CD4-positive, alpha-beta T cell treated with Interleukin-1 beta for 1 hour (primary cell): ENCODE data around the gene ALPK3.

Source experiments
- DNase-seq, 2 donors: peaks; one replicate each; pipeline ENCODE4 v3.0.0-alpha.2; 2020 to 2022

ALPK3 gene

GRCh38 chr15:84799511-84800187 is 17.5 kb upstream of the ALPK3 start:
- no peak for DNase-seq

GRCh38 chr15:84800365-84800806 is 16.8 kb upstream of the ALPK3 start:
- DNase-seq, result no peak

DNA sequence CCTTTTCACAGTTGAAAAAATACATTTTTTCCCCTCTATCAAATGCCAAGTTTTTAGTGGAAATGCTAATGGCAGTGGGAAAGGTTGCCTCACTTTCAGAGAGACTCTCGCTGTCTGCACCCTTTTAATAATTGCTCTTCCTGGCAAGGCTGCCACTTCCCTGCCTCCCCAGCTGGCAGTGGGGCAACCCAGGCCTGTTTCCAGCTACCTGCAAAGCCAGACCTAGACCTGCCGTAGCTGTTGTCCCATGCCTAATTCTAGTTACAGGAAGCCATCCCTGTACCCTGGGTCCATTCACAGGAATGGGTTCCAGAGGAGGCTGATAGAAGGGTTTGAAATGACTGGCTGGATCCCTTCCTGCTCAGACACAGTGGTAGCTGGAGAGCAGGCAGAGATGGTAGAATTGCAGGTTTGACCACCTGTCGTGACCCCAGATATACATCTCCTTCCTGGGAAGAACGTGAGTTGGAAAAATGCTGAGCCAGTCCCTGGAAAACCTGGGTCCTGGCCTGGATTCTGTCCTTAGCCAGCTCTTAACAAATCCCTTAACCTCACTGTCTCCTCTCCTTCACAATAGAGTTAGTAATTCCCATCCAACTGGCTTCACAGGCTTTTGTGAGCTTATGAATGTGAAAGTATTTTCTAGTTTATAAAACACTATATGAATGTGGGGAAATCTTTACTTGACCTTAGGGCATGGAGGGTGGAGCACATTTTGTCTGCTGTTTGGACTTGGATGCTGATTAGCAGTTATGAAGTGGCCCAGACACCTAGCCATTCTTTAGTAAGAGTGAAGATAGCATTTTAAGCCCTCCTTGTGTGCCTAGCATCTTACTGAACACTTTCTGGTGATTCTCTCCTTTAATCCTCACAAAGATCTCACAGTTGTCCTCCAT is 12.9 kb upstream of the ALPK3 start:
- DNase-seq, result no peak

DNA sequence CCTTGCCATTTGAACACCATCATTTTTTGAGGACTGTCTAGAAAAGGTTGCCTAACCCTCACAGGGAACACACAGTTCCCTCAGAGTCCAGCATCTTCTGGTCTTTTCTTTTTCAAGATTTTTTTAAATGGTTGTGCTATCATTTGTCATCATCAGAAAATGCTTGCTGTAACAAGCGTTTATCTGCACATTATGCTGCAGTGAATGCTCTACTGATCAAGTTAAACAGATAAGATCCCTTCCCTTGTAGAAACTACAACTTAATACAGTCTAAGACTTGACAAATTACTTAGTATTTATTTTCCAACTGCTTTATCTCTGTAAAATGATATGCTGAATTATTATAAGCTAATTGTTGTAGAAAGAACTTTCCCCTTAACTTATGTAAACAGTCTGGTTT is 11.9 kb upstream of the ALPK3 start:
- no peak for DNase-seq

GRCh38 chr15:84807228-84807627 is 9.9 kb upstream of the ALPK3 start:
- DNase-seq, result no peak

DNA sequence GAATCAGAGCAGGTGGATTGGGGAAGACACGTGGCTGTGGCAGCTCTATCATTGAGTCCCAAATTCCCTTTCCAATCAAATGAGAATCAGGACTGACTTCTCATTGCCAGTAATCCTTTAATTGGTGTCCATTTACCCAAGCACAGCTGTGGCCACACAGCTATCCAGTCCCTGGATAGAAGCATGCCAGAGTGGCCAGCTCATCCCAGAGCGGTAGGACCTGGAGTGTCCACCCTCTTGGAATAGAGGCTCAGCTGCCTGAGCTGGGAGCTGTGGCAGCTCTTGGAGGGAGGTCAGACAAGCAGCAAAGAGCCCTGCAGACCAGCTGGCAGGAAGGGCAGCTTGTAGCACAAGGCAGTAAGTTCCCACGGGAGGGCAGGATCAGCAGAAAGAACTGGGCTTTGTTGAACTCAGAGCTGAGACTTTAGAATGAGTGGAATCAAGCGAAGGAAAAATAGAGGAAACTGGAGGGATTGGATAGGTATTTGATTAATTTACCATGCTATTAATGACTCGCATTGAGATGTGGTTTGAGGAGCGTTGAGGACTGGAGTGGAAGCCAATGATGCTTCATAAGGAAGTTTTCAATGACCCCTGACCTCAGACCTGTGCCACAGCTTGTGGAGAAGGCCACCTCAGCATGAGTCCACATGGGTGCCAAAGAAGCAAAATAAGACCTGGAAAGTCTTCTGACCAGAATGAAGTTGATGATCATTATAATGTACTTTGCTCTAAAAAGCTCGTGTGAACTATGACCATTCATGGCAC is 6.9 kb upstream of the ALPK3 start:
- DNase-seq, result no peak

DNA sequence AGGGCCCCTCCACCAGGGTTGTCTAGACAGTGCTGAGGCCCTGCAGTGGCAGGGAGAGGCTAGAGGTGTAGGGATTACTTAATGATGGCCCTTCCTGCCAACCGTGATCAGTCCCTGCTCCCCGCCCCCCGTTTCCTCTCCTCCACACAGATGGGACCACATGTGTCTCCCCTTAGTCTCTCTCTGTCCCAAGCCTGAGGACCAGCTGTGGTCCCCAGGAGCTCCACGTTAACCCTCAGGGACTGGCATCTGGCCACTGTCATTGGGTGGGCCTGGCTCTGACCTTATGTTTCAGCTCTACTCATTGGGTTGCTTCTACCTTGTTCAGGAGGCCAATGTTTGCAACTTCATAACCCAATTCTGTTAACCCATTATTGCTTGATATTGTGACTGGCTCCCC is 6.0 kb upstream of the ALPK3 start:
- DNase-seq, result no peak

- no peak for DNase-seq
Observed at GRCh38 chr15:84811828-84812227, 5.3 kb upstream of the ALPK3 start.

DNA sequence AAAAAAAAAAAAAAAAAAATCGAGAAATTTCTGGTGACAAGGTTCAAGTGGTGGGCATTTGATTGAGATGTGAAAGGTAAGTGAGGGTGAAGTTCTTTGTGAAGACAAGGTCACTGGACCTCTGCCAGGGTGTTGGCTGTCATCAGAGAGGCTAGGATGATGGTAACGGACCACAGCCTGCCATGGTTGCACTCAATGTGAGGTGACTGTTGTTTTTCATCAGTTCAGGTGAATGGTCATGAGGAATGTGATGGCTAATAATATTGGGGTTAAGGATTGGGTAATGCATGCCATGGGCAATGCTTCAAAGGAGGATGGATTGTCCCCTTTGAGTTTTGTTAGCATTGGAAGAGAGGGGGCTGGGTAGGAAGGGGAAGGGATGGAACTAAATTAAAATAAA is 4.3 kb upstream of the ALPK3 start:
- no peak for DNase-seq

DNA sequence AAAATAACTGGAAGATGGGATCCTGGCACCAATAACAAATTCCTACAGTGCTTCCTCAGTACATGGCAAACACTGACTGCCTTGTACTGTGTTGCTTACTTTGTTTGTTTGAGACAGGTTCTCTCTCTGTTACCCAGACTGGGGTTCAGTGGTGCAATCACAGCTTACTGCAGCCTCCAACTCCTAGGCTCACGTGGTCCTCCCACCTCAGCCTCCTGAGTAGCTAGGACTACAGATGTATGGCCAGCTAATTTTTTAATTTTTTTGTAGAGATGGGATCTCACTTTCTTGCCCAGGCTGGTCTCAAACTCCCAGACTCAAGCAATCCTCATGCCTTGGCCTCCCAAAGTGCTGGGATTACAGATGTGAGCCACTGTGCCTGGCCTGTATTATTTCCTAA is 3.7 kb upstream of the ALPK3 start:
- no peak for DNase-seq

DNA sequence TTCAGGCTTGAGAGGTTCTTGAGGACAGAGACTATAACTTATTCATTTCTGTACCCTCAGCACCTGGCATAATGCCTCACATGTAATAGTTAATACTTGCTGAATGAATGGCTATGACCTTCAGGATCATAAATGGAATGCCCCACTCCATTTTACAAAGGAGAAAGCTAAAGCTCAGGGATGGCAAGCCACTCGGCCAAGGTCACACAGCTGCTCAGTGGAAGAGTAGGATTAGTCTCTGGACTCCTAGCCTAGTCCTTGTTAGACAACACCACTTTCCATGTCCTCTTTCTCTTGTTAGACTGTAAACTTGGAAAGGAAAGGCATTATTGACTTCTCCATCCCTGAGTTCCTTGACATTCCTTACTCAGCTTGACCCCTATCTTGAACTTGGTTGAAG is 3.2 kb upstream of the ALPK3 start:
- no peak for DNase-seq

DNA sequence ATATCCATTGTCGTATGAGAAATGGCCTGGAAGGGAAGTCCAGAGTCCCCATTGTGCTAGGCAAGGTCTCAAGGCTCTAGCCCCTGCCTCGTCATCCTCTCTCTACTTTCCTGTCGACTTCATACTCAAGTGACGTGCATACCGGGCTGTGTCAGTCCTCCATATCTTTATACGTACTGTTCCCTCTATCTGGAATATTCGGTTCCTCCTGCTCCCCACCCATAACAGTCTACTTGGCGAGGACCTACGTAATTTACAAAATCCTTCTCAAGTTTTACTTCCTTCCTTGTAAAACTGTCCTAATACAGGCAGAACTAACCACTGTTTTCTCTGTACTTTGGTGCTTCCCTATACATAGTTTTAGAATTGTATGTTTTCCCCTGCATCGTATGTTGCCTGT is 2.2 kb upstream of the ALPK3 start:
- no peak for DNase-seq

DNA sequence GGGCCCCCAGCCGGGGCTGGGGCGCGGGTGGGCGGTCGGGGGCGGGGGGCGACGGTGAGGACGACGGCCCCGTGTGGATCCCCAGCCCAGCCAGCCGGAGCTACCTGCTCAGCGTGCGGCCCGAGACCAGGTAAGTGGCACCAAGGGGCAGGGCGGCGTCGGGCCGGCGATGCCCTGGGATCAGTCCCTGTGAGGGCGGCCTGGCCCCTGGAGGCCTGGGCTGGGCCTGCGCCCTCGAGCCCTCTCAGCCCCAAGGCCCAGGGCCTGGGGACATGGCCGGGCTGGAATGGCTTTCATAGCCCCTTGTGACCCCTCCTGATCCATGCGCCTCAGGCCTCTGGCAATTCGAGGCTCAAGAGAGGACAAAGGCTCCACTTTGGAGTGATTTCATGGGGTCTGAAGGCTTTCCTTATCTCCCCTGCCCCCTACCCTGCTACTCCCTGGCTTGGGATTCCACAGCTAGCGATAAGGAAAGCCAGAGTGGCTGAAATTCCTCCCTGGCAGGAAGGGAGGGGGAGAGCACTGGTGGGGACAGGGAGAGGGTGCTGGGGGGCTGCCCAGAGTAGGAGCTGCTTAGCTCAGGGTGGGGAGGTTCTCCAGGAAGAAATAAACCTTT is 418 bp downstream of the ALPK3 start:
- no peak for DNase-seq

GRCh38 chr15:84818261-84819131 is 1.3 kb downstream of the ALPK3 start:
- no peak for DNase-seq

DNA sequence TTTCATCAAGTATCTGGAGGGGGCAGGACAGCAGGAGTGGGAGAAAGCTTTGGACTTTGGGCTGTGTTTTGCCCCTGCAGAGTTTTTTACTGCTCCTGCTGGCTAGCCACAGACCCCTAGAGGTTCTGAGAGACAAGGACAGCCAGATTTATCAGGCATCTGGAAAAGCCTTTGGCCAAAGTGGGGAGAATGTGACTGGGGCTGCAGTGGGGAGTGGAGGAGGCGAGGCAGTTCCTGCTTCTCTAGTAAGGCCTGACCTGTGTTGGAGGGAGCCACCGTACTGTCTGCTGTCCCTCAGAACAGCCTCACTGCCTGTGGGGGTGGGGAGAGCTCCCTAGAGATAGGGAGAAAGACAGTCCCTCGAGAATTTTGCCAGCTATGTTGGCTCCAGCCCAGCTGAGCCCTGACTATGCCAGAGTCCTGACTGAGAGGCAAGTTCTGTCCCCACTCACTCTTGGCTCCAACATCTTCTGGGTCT is 2.2 kb downstream of the ALPK3 start:
- DNase-seq, result no peak

DNA sequence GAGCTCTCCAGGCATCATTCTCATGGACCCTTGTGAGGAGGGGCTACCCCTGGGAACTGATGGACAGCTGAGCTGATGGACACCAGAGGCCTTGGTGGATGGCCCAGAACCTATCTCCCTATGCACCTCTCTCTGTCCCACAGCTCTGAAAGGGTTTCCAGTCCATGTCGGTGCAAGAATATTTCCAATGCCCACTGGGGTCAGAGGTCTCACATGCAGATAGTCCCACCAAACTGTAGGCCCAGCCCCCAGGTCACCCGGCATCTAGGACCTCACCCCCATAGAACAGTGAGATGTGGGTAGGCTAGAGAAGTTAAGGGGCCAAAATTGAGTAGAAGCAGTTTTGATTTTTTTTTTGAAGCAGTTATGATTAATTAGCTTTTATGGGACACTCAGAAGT is 2.6 kb downstream of the ALPK3 start:
- no peak for DNase-seq

- DNase-seq, result no peak
Observed at GRCh38 chr15:84821501-84822021, 4.4 kb downstream of the ALPK3 start.

- no peak for DNase-seq
Observed at GRCh38 chr15:84822653-84823281, 5.6 kb downstream of the ALPK3 start.

DNA sequence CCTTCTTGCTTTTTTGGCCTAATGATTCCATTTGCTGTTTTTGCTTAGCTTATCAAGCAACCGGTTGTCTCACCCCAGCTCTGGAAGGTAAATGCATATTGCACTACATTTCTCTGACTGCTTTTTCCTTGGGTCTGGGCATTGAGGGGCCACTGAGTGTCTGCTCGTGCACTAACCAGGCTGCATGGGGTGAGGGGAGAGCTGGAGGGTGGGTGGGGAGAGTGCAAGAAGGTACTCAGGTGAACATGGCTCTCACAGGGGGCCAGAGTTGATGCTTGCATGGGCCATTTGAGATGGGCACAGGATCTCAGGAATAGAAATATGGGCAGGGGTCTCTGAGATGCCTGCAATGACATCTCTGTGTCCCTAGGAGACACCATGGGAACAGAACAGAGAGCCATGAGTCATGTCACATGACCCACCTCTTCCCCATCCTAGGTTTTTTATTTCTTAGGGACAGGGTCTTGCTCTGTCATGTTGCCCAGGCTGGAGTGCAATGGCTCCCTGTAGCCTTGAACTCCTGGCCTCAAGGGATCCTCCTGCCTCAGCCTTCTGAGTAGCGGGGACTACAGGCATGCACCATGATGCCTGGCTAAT is 6.2 kb downstream of the ALPK3 start:
- no peak for DNase-seq

DNA sequence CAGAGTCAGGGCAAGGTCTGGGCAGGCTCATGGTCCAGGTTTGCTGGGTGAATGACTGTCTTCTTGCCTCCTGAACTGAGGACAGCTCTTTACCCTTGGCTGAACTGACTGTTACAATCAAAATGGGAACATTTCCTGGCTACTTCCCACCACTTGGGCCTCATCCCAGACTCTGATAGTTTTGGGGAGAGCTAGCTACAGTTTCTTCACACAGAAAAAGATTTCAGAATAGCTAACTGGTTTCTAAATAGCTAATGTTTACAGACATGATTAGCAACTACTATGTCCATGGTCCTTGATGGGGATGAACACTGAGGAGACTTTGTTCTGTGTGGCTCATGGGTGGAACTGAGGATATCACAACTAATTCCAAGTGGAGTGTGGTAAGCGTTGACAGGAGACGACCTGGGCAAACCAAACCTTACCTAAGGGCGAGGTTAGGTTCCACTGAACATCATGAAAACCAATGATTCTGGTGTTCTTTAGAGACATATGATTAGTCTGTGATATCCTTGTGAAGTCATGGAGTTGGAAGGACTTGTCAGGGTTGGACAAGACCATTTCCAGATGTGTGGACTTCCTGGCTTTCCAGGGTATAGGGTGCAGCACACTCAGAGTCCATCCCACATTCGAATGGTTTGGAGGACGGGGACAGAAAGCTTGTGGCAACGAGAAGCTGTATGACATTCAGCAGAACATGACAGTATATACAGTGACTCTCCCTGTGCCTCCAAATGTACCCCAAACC is 7.3 kb downstream of the ALPK3 start:
- DNase-seq, result no peak
